T-cell (primary cell): ENCODE measurements around the gene CSPG5. TPM values are rescaled to one million over a fixed set of nuclear protein-coding genes. Genes with fewer than 3 reads are reported as not detected.

Experiments used
- ATAC-seq, 4 experiments: fragments of 200-7000 bp in 3 of 4; fragments of 150-1000 bp in 1 of 4; cut with Tn5 transposase; replicated peaks in 1 of 4; 1 replicate in 3 of 4; 2 replicates in 1 of 4; pipeline ENCODE4 v1.10.0; 2021; ENCODE audit warnings: moderate library complexity in 3 of 4, mild to moderate bottlenecking in 2 of 4, moderate number of reproducible peaks in 1 of 4
- CTCF ChIA-PET, 2 donors: fragments of 300-600 bp; sonication (Branson Sonifier 250); formaldehyde crosslinking; loops; one replicate each; lab custom pipeline; 2022; ENCODE audit warnings: antibody characterized with exemption in 2 of 2; lab: Charles Lee
- POLR2A ChIA-PET, 2 donors: fragments of 300-600 bp; sonication (Branson Sonifier 250); formaldehyde crosslinking; loops; one replicate each; lab custom pipeline; 2022; ENCODE audit warnings: antibody characterized with exemption in 2 of 2; lab: Charles Lee
- DNase-seq, 35 experiments: peaks; one replicate each; pipeline versions ENCODE4 v3.0.0 to v3.0.0-alpha.2; 2013 to 2023
- H3K27ac ChIP-seq: one replicate; pipeline ENCODE4 v1.5.1; 2013; ENCODE audit warnings: low read length
- H3K27me3 ChIP-seq, 2 experiments: replicated peaks in 1 of 2; 1 replicate in 1 of 2; 2 replicates in 1 of 2; pipeline versions ENCODE4 v1.6.1 to v1.7.0; 2013; ENCODE audit warnings: low read length in 1 of 2, mixed read lengths in 1 of 2; ENCODE audit not compliant: control insufficient read depth in 2 of 2, insufficient read depth in 2 of 2; ENCODE audit errors: extremely low read depth in 1 of 2
- H3K36me3 ChIP-seq, 2 donors: 1 replicate in 1 of 2; 2 replicates in 1 of 2; pipeline versions ENCODE4 v1.6.1 to v1.7.0; 2013; ENCODE audit warnings: low read length in 1 of 2; ENCODE audit not compliant: control insufficient read depth in 2 of 2, insufficient read depth in 1 of 2; ENCODE audit errors: extremely low read depth in 1 of 2
- H3K4me1 ChIP-seq, 2 experiments: 1 replicate in 1 of 2; 2 replicates in 1 of 2; pipeline versions ENCODE4 v1.6.1 to v1.7.0; 2013; ENCODE audit warnings: low read length in 2 of 2, mixed read lengths in 1 of 2; ENCODE audit not compliant: insufficient read depth in 2 of 2, control insufficient read depth in 1 of 2; ENCODE audit errors: extremely low read depth in 1 of 2
- H3K4me3 ChIP-seq, 2 donors: 1 replicate in 1 of 2; 2 replicates in 1 of 2; pipeline versions ENCODE4 v1.5.1 to v1.7.0; 2013; ENCODE audit warnings: mild to moderate bottlenecking in 2 of 2, low read length in 1 of 2, moderate library complexity in 1 of 2; ENCODE audit not compliant: control insufficient read depth in 1 of 2; ENCODE audit errors: extremely low read depth in 1 of 2
- H3K9me3 ChIP-seq: 2 replicates; pipeline ENCODE4 v1.7.0; 2013
- H3K27ac Mint-ChIP-seq, 2 donors: one replicate each; pipeline ENCODE4 v1.8.0; 2020 to 2021; ENCODE audit warnings: mild to moderate bottlenecking in 2 of 2, mixed read lengths in 2 of 2
- H3K27me3 Mint-ChIP-seq, 2 donors: one replicate each; pipeline ENCODE4 v1.8.0; 2021 to 2022; ENCODE audit warnings: mixed read lengths in 2 of 2
- H3K36me3 Mint-ChIP-seq: one replicate; pipeline ENCODE4 v1.8.0; 2021; ENCODE audit warnings: mixed read lengths
- H3K4me1 Mint-ChIP-seq, 3 donors: one replicate each; pipeline ENCODE4 v1.8.0; 2020 to 2022; ENCODE audit warnings: mixed read lengths in 3 of 3, mild to moderate bottlenecking in 1 of 3
- H3K4me3 Mint-ChIP-seq, 3 donors: one replicate each; pipeline ENCODE4 v1.8.0; 2020 to 2022; ENCODE audit warnings: mild to moderate bottlenecking in 3 of 3, mixed read lengths in 3 of 3, moderate library complexity in 3 of 3
- H3K9me3 Mint-ChIP-seq, 3 donors: one replicate each; pipeline ENCODE4 v1.8.0; 2020 to 2022; ENCODE audit warnings: mixed read lengths in 3 of 3
- WGBS: methylation state at CpG from one replicate; pipeline ENCODE4 v1.1.5; 2013; ENCODE audit warnings: missing lambda C conversion rate; ENCODE audit not compliant: insufficient coverage; 5-methylcytosine and 5-hydroxymethylcytosine counted together
- total RNA-seq, 35 experiments: library from RNA in 6 of 35; stranded (reverse) in 6 of 35; fragments of 120-200 nt in 1 of 35; gene quantifications; one replicate each; pipeline versions ENCODE4 v1.2.1 to v1.2.4 and lab custom pipeline; 2013 to 2026

The CSPG5 gene
- total RNA-seq, 5 donors from 2014 or later (not counting 1 experiment from before 2014, with no cell fraction given), result 0.12 to 0.75 (median 0.36) TPM

DNA sequence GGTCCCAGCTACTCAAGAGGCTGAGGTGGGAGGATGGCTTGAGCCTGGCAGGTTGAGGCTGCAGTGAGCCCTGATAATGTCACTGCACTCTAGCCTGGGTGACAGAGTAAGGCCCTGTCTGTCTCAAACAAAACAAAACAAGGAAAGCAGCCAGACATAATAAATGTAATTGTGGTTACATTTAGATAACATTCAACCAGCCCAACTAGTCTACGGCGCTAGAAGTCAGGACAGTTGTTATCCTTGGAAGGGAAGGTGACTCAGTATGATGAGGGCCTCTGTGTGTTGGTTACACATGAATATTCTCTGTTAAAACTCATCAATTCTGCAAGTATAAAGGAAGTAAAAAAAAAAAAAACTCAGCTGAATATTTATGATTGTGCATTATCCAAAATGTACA, 27.0 kb upstream of the CSPG5 start:
- H3K36me3 ChIP-seq, result peaks cover 9 to 51% of the 10 kb centered on the region in 2 donors
- no peaks in the 10 kb centered on the region for H3K9me3 ChIP-seq
- H3K9me3 Mint-ChIP-seq, result no peaks in the 10 kb centered on the region
- CTCF ChIA-PET, result no interaction called here
- H3K27me3 ChIP-seq, result no peaks in the 10 kb centered on the region
- no peaks in the 10 kb centered on the region for H3K4me1 Mint-ChIP-seq
- H3K4me3 ChIP-seq, result no peak overlapping the region
- H3K27me3 Mint-ChIP-seq, result no peaks in the 10 kb centered on the region
- H3K36me3 Mint-ChIP-seq, result peaks cover 56% of the 10 kb centered on the region
- no peaks in the 10 kb centered on the region for H3K4me1 ChIP-seq
- ATAC-seq, result no peak
- DNase-seq, result no peak
- POLR2A ChIA-PET, result interaction anchor here in 1 of 2 donors (0.6 kb wide), 1 partner anchor 36 kb away, joined by 4 read pairs; no protein-coding TSS in a partner anchor
- H3K4me3 Mint-ChIP-seq, result no peak overlapping the region
- H3K27ac ChIP-seq, result no peak overlapping the region
- no peak overlapping the region for H3K27ac Mint-ChIP-seq
- no CpG with 5 or more reads among the region's 2 CpGs for WGBS

DNA sequence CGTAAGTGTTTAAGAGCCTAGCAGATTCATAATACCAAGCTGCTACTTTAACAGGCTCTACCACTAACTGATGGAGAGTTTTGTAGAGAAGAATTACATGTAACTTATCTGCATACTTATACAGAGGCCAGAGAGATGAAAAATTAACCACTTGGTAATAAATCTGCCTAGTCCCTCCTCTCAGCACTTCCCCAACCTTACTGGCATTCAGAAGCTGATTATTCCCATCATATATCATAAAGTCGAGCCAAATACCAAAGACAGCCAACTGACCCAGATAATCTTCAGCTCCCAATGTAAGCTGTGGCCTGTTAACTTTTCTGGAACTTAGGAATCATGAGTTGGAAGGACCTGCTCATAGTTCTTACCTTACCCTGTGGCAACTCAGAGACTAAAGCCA, 25.5 kb upstream of the CSPG5 start:
- no CpG with 5 or more reads among the region's 2 CpGs for WGBS
- ATAC-seq (no peak), DNase-seq (no peak)
- POLR2A ChIA-PET, result no interaction called here
- Histone ChIP-seq H3K4me3 (no peak overlapping the region), H3K27me3 (no peaks in the 10 kb centered on the region), H3K4me1 (no peaks in the 10 kb centered on the region), H3K36me3 (peaks cover 6 to 48% of the 10 kb centered on the region in 2 donors), H3K9me3 (no peaks in the 10 kb centered on the region), H3K27ac (no peak overlapping the region)
- Mint-ChIP-seq H3K9me3 (no peaks in the 10 kb centered on the region), H3K4me3 (no peak overlapping the region), H3K36me3 (peaks cover 45% of the 10 kb centered on the region), H3K4me1 (no peaks in the 10 kb centered on the region), H3K27me3 (no peaks in the 10 kb centered on the region), H3K27ac (no peak overlapping the region)
- CTCF ChIA-PET, result no interaction called here

DNA sequence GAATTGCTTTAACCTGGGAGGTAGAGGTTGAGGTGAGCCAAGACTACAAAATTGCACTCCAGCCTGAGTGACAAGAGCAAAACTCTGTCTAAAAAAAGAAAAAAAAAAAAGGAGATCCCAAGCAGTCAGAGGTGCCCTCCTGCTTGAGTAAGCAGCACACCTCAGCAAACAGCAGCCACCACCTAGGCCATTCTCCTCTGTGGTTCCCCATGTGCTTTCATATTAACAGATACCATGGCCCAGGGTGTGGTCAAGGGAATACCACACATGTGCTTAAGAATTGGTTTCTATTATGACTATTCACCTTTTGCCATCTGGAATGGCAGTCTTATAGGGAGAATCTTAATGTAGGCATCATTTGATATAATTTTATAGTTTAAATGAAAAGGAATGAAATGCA, 24.7 kb upstream of the CSPG5 start:
- H3K4me1 ChIP-seq, result no peaks in the 10 kb centered on the region
- H3K9me3 ChIP-seq, result no peaks in the 10 kb centered on the region
- H3K27me3 Mint-ChIP-seq, result no peaks in the 10 kb centered on the region
- no peak overlapping the region for H3K27ac ChIP-seq
- ChIA-PET CTCF (no interaction called here), POLR2A (no interaction called here)
- no peaks in the 10 kb centered on the region for H3K4me1 Mint-ChIP-seq
- H3K9me3 Mint-ChIP-seq, result no peaks in the 10 kb centered on the region
- no peaks in the 10 kb centered on the region for H3K27me3 ChIP-seq
- no peak overlapping the region for H3K4me3 ChIP-seq
- H3K4me3 Mint-ChIP-seq, result no peak overlapping the region
- H3K36me3 ChIP-seq, result peaks cover 6 to 49% of the 10 kb centered on the region in 2 donors
- H3K27ac Mint-ChIP-seq, result no peak overlapping the region
- no peak for DNase-seq
- H3K36me3 Mint-ChIP-seq, result peaks cover 39% of the 10 kb centered on the region
- ATAC-seq, result no peak

DNA sequence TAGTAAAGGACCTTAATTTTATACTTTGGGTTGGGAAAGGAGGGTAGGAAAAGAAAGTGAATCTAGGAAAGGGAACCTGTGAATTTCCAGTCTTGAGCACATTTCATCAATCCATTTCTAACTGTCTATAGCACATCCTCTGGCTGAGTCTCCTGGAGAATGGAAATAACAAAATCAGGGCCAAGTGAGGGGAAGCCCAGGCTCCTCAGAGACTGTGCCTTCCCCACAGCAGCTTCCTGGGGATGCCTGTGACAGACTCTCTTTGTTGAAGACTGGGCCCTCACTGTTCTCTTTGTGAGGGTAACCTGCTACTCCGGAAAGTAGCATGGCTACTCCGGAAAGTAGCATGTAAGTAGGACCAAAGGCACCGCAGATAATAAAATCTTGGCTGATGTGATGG, 22.6 kb upstream of the CSPG5 start:
- POLR2A ChIA-PET, result no interaction called here
- DNase-seq, result no peak
- Mint-ChIP-seq H3K27me3 (no peaks in the 10 kb centered on the region), H3K27ac (peak overlapping the region in 1 of 2 donors; percentile 23), H3K4me1 (no peaks in the 10 kb centered on the region), H3K4me3 (no peak overlapping the region), H3K36me3 (peaks cover 34% of the 10 kb centered on the region), H3K9me3 (no peaks in the 10 kb centered on the region)
- H3K27me3 ChIP-seq, result no peaks in the 10 kb centered on the region
- no peak for ATAC-seq
- CTCF ChIA-PET, result interaction anchor here in 1 of 2 donors (0.5 to 0.6 kb wide), 2 partner anchors 192 to 692 kb away, joined by 3 to 4 read pairs; no protein-coding TSS in a partner anchor
- 100% methylated on average over 3 of the region's 3 CpGs for WGBS
- no peak overlapping the region for H3K4me3 ChIP-seq
- H3K4me1 ChIP-seq, result no peaks in the 10 kb centered on the region
- peaks cover 11 to 52% of the 10 kb centered on the region in 2 donors for H3K36me3 ChIP-seq
- H3K27ac ChIP-seq, result no peak overlapping the region
- H3K9me3 ChIP-seq, result no peaks in the 10 kb centered on the region

DNA sequence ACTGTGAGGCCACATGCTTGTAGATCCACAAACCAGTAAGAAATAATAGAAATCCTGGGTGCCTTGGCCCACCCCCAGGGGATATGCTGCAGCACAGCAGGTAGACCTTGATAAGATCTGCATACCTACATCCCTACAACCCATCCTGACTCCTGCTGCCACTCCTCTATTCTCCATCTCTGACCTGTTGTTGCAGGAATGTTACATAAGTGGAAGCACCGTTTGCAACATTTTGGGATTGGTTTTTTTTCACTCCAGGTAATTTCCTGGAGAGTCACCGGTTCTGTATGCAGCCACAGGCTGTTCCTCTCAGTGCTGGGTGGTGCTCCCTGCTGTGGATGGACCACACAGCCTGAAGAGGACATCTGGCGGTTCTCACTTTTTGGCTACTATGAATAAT, 16.1 kb upstream of the CSPG5 start:
- H3K27ac ChIP-seq, result no peak overlapping the region
- ChIA-PET CTCF (no interaction called here), POLR2A (no interaction called here)
- peaks cover 38% of the 10 kb centered on the region for H3K36me3 Mint-ChIP-seq
- no peaks in the 10 kb centered on the region for H3K9me3 Mint-ChIP-seq
- peak overlapping the region in 1 of 2 donors; percentile 16 for H3K27ac Mint-ChIP-seq
- no peaks in the 10 kb centered on the region for H3K9me3 ChIP-seq
- H3K4me3 Mint-ChIP-seq, result no peak overlapping the region
- ATAC-seq, result no peak
- WGBS, result 90% methylated on average over 2 of the region's 3 CpGs
- no peak for DNase-seq
- no peak overlapping the region for H3K4me3 ChIP-seq
- no peaks in the 10 kb centered on the region for H3K27me3 Mint-ChIP-seq
- peaks cover 4 to 54% of the 10 kb centered on the region in 2 donors for H3K36me3 ChIP-seq
- H3K4me1 ChIP-seq, result no peaks in the 10 kb centered on the region
- no peaks in the 10 kb centered on the region for H3K27me3 ChIP-seq
- H3K4me1 Mint-ChIP-seq, result no peaks in the 10 kb centered on the region

DNA sequence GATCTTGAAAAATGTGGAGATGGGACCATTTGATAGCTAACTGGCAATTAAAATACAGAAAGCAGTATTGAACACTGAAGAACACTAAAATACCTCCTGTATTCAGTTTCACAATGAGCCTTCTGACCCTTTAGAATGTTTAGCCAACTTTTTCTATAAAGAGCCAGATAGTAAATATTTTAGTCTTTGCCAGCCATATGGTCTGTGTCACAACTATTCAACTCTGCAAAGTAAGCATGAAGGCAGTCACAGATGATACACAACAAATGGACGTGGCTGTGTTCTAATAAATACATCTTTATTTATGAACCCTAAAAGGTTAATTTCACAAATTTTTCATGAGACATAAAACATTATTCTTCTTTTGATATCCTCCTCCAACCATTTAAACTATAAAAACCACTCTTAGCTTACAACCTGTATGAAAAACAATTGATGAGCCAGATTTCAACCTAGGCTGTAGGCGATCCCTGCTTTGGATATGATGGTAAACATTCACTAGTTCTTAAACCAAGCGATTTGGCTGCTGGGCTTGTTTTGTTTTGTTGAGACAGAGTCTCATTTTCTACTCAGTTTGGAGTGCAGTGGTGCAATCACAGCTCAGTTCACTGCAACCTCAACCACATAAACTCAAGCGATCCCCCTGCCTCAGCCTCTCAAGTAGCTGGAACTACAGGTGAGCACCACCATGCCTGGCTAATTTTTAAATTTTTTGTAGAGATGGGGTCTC, 13.6 kb upstream of the CSPG5 start:
- no peak for ATAC-seq
- H3K36me3 ChIP-seq, result peaks cover 6 to 61% of the 10 kb centered on the region in 2 donors
- ChIA-PET POLR2A (interaction anchor here in 1 of 2 donors (0.7 kb wide), 1 partner anchor 10 kb away, joined by 3 read pairs; no protein-coding TSS in a partner anchor), CTCF (interaction anchor here in 1 of 2 donors (0.5 to 0.7 kb wide), 2 partner anchors 197 to 278 kb away, joined by 3 to 4 read pairs; no protein-coding TSS in a partner anchor)
- Mint-ChIP-seq H3K4me1 (no peaks in the 10 kb centered on the region), H3K27me3 (no peaks in the 10 kb centered on the region), H3K4me3 (no peak overlapping the region), H3K9me3 (no peaks in the 10 kb centered on the region), H3K36me3 (peaks cover 51% of the 10 kb centered on the region), H3K27ac (peak overlapping the region in 1 of 2 donors; percentile 16)
- no peaks in the 10 kb centered on the region for H3K9me3 ChIP-seq
- no peak overlapping the region for H3K27ac ChIP-seq
- DNase-seq, result no peak
- H3K4me3 ChIP-seq, result no peak overlapping the region
- WGBS, result no CpG with 5 or more reads among the region's 4 CpGs
- H3K4me1 ChIP-seq, result no peaks in the 10 kb centered on the region
- no peaks in the 10 kb centered on the region for H3K27me3 ChIP-seq
